ENCODE measurements around the gene ARSA. TPM values are rescaled to one million over a fixed set of nuclear protein-coding genes. Genes with fewer than 3 reads are reported as not detected.
A peak's percentile ranks its signal among the peaks of the same experiment; 100 is the strongest.

The ARSA gene
- total and polyA plus RNA-seq, 4 donors, result 6.8 to 28.0 (median 15.8) TPM

- TF ChIP-seq REST (IDR thresholded peaks at IDR 0.05), result no peak
Observed at GRCh38 chr22:50624347-50625130, 3.4 kb downstream of the ARSA start (continued).

GRCh38 chr22:50622723-50623327 is 5.1 kb downstream of the ARSA start:
- WGBS, result 39% methylated on average over 16 of the region's 16 CpGs
- no peak overlapping the region for H3K9ac ChIP-seq (ENCODE audit: low read depth in 1 of 2, low read length in 2 of 2)
- DNase-seq (ENCODE audit: low spot score), result no peak
- peaks cover 8 to 51% (median 29%) of the 10 kb centered on the region in 4 donors for H3K4me1 ChIP-seq (ENCODE audit: control insufficient read depth in 4 of 4, insufficient read depth in 4 of 4, low read length in 3 of 4)
- no peak overlapping the region for H3K4me3 ChIP-seq (ENCODE audit: low read depth in 1 of 3, low read length in 3 of 3)
- H3K27me3 ChIP-seq (ENCODE audit: control insufficient read depth in 4 of 4, insufficient read depth in 4 of 4, low read length in 3 of 4), result no peaks in the 10 kb centered on the region
- H3K9me3 ChIP-seq (ENCODE audit: control insufficient read depth in 4 of 4, low read length in 3 of 4), result no peaks in the 10 kb centered on the region
- TF ChIP-seq RXRA (IDR thresholded peaks at IDR 0.05), result peak; percentile 21 to 73
- TF ChIP-seq HNF4A (conservative IDR thresholded peaks at IDR 0.05), result peak; percentile 34 to 80
- TF ChIP-seq SP1 (IDR thresholded peaks at IDR 0.05), result peak; percentile 44
- no peak for TF ChIP-seq FOXA2 (IDR thresholded peaks at IDR 0.05)
- TF ChIP-seq GABPA (IDR thresholded peaks at IDR 0.05 in 1 of 2, conservative IDR thresholded peaks at IDR 0.05 in 1 of 2), result peak in 1 of 2 donors; percentile 37
- TF ChIP-seq EGR1 (IDR thresholded peaks at IDR 0.05; ENCODE audit: low read depth in 2 of 2), result no peak
- peak; percentile 89 for TF ChIP-seq YY1 (IDR thresholded peaks at IDR 0.05)
- TF ChIP-seq MAX (IDR thresholded peaks at IDR 0.05), result peak; percentile 92
- no peak for TF ChIP-seq CTCF (IDR thresholded peaks at IDR 0.05; ENCODE audit: low read depth, low read length, missing input control)
- peak; percentile 32 to 43 for TF ChIP-seq RAD21 (IDR thresholded peaks at IDR 0.05)
- no peak for TF ChIP-seq ATF3 (IDR thresholded peaks at IDR 0.05)
- TF ChIP-seq REST (IDR thresholded peaks at IDR 0.05), result peak; percentile 76
- TF ChIP-seq JUND (IDR thresholded peaks at IDR 0.05), result peak in 1 of 2 donors; percentile 72
- no peaks in the 10 kb centered on the region for H3K36me3 ChIP-seq (ENCODE audit: control insufficient read depth in 4 of 4, insufficient read depth in 3 of 4, low read depth in 1 of 4, low read length in 3 of 4)
- peak overlapping the region; percentile 70 to 78 for H3K27ac ChIP-seq (ENCODE audit: low read depth in 1 of 2, low read length in 2 of 2)
